ENCODE measurements around the gene KLF11.

KLF11 gene

GRCh38 chr2:10038123-10038522 lies 5.2 kb upstream of the KLF11 start:
- Mint-ChIP-seq H3K36me3 (ENCODE audit: low read depth) (peaks cover 5% of the 10 kb centered on the region), H3K4me1 (peaks cover 41% of the 10 kb centered on the region), H3K4me3 (no peak overlapping the region), H3K27me3 (ENCODE audit: low read depth, poor library complexity) (peaks cover 28% of the 10 kb centered on the region), H3K9me3 (no peaks in the 10 kb centered on the region), H3K27ac (no peak overlapping the region)
- TF ChIP-seq, protein P1, sequence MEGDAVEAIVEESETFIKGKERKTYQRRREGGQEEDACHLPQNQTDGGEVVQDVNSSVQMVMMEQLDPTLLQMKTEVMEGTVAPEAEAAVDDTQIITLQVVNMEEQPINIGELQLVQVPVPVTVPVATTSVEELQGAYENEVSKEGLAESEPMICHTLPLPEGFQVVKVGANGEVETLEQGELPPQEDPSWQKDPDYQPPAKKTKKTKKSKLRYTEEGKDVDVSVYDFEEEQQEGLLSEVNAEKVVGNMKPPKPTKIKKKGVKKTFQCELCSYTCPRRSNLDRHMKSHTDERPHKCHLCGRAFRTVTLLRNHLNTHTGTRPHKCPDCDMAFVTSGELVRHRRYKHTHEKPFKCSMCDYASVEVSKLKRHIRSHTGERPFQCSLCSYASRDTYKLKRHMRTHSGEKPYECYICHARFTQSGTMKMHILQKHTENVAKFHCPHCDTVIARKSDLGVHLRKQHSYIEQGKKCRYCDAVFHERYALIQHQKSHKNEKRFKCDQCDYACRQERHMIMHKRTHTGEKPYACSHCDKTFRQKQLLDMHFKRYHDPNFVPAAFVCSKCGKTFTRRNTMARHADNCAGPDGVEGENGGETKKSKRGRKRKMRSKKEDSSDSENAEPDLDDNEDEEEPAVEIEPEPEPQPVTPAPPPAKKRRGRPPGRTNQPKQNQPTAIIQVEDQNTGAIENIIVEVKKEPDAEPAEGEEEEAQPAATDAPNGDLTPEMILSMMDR (IDR thresholded peaks at IDR 0.05) = no peak
- DNase-seq = no peak

- Mint-ChIP-seq H3K27me3 (ENCODE audit: low read depth, poor library complexity) (peaks cover 28% of the 10 kb centered on the region), H3K4me3 (no peak overlapping the region), H3K27ac (no peak overlapping the region), H3K4me1 (peaks cover 41% of the 10 kb centered on the region), H3K36me3 (ENCODE audit: low read depth) (peaks cover 5% of the 10 kb centered on the region), H3K9me3 (no peaks in the 10 kb centered on the region)
- DNase-seq = no peak
- TF ChIP-seq, protein P1 (IDR thresholded peaks at IDR 0.05) = no peak
These were observed 4.6 kb upstream of the KLF11 start for GRCh38 chr2:10038716-10039115.

DNA sequence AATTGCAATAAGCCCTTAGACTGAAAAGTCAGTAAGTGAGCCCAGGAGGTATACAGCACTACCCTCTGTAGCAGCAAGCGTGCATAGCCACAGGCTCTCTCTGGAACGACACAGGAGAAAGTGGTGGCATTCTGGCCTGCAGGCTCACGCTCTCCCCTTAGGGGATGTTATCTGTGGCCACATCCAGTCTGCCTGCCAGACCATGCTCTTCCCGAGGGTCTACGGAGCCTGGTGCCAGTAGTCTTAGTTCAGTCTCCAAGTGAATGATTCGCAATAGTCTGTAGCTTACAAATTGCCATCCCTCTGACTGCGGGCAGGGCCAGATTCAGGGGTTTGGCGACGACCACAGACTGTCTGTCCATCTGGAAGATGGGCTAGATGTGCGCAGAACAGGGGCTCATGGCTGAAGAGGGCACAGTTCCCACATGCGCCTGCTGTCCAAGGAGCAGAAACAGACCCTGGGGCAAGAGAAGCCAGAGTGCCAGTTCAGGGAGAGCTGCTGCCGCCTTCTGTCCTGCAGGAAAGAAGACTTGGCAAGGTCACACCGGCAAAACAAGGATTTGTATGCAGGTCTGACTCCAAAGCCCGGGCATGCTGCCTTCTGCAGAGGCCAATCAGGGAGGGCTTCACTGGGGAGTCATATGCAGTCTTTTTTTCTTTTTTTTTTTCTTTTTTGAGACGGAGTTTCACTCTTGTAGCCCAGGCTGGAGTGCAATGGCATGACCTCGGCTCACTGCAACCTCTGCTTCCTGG lies 3.5 kb upstream of the KLF11 start:
- Mint-ChIP-seq H3K36me3 (ENCODE audit: low read depth) (peaks cover 5% of the 10 kb centered on the region), H3K27me3 (ENCODE audit: low read depth, poor library complexity) (peaks cover 28% of the 10 kb centered on the region), H3K4me3 (no peak overlapping the region), H3K4me1 (peaks cover 41% of the 10 kb centered on the region), H3K27ac (no peak overlapping the region), H3K9me3 (no peaks in the 10 kb centered on the region)
- TF ChIP-seq, protein P1 (IDR thresholded peaks at IDR 0.05) = no peak
- no peak for DNase-seq

DNA sequence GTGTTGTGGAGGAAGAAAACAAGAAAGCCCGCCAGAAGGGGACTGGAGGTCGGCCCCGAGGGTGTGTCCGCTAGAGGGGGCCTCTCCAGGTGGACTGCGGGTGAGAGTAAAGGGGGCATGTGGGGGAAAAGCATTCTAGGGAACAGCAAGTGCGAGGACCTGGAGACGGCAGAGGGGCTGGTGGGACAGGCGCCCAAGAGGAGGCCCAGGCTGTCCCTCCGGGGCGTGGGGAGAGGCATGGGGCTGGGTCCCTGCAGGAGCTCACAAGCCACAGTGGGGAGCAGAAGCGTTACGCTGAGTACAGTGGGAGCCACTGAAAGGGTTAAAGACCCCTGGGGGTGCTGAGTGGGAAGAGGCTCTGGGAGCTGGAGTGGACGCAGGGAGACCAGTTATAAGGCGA lies 1.6 kb upstream of the KLF11 start:
- peaks cover 54% of the 10 kb centered on the region for H3K4me1 Mint-ChIP-seq
- H3K9me3 Mint-ChIP-seq = no peaks in the 10 kb centered on the region
- H3K27me3 Mint-ChIP-seq (ENCODE audit: low read depth, poor library complexity) = peaks cover 25% of the 10 kb centered on the region
- peak overlapping the region; percentile 99 for H3K27ac Mint-ChIP-seq
- TF ChIP-seq, protein P1 (IDR thresholded peaks at IDR 0.05) = no peak
- H3K4me3 Mint-ChIP-seq = peak overlapping the region; percentile 84
- H3K36me3 Mint-ChIP-seq (ENCODE audit: low read depth) = peaks cover 17% of the 10 kb centered on the region
- no peak for DNase-seq

DNA sequence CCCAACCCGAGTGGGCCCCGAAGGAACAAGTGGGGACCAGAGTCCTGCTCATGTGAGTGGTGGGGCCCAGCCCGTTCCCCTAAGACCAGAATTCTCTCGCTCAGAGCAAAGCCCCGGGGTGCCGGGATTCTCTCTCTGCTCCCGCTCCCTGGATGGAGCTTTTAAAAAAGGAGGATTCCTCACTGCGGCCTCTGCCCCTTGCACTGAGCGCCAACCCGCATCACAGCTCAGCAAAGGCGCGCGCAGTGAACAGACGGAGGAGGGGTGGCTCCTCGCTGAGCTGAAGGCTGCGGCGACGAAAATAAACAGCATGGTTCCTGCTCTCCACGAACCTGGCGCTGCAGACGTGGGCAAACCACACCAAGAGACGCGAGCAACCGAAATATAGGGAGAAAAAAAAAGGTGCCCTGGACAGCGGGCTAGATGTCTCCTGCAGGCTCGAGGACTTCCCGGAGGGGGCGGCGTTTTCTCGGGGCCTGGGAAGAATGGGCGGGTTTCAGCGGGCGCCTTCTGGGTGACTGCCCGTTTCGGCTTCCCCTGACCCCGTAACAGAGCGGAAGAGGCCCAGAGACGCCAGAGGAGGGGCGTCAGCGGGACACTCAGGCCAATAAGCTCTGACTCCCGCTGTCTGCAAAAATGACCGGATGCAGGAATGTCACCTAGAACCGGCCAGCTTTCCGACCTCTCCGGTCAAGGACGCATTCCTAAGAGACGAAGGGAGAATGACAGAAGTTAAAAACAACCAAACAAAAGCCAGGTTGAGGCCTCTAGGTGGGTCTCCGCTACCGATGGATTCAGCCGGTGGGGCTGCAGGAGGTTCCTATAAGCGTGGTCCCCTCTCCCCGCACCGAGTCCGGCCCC lies 819 bp upstream of the KLF11 start:
- Mint-ChIP-seq H3K27ac (peak overlapping the region; percentile 99), H3K27me3 (ENCODE audit: low read depth, poor library complexity) (peaks cover 25% of the 10 kb centered on the region), H3K4me1 (peaks cover 54% of the 10 kb centered on the region), H3K36me3 (ENCODE audit: low read depth) (peaks cover 23% of the 10 kb centered on the region), H3K4me3 (peak overlapping the region; percentile 84), H3K9me3 (no peaks in the 10 kb centered on the region)
- DNase-seq = peak; percentile 71
- TF ChIP-seq, protein P1 (IDR thresholded peaks at IDR 0.05) = no peak

All from nephron progenitor cell (in vitro differentiated cells).